Naive B cell (primary cell): ENCODE results near the gene EIF3F. TPM values are rescaled to one million over a fixed set of nuclear protein-coding genes. Genes with fewer than 3 reads are reported as not detected.
"Not testable (repeated sequence)": the region's sequence is repeated elsewhere in the genome, so short reads cannot be mapped to it uniquely, and the experiment has no call there.

Experiments used
- ATAC-seq, 2 donors: fragments of 150-1000 bp; cut with Tn5 transposase; 2 replicates each; pipeline ENCODE4 v1.10.0; 2021; ENCODE audit warnings: low read depth in 2 of 2, mild to moderate bottlenecking in 2 of 2, moderate library complexity in 2 of 2
- DNase-seq: peaks from one replicate; pipeline ENCODE4 v3.0.0; 2022
- H3K27ac Mint-ChIP-seq, 6 donors: one replicate each; pipeline ENCODE4 v1.8.0; 2020 to 2022; ENCODE audit warnings: mild to moderate bottlenecking in 6 of 6, mixed read lengths in 6 of 6, moderate library complexity in 5 of 6, inconsistent platforms in 2 of 6
- H3K27me3 Mint-ChIP-seq, 3 donors: one replicate each; pipeline ENCODE4 v1.8.0; 2021 to 2022; ENCODE audit warnings: mixed read lengths in 3 of 3, mild to moderate bottlenecking in 1 of 3
- H3K36me3 Mint-ChIP-seq, 2 donors: one replicate each; pipeline ENCODE4 v1.8.0; 2020 to 2022; ENCODE audit warnings: mixed read lengths in 2 of 2, inconsistent platforms in 1 of 2, mild to moderate bottlenecking in 1 of 2
- H3K4me1 Mint-ChIP-seq, 3 donors: one replicate each; pipeline ENCODE4 v1.8.0; 2020 to 2022; ENCODE audit warnings: mixed read lengths in 3 of 3, inconsistent platforms in 1 of 3, mild to moderate bottlenecking in 1 of 3, moderate library complexity in 1 of 3
- H3K4me3 Mint-ChIP-seq, 8 donors: one replicate each; pipeline ENCODE4 v1.8.0; 2020 to 2022; ENCODE audit warnings: mild to moderate bottlenecking in 8 of 8, mixed read lengths in 8 of 8, moderate library complexity in 8 of 8, inconsistent platforms in 2 of 8
- H3K9me3 Mint-ChIP-seq, 7 donors: one replicate each; pipeline ENCODE4 v1.8.0; 2020 to 2022; ENCODE audit warnings: mixed read lengths in 7 of 7, mild to moderate bottlenecking in 5 of 7, inconsistent platforms in 2 of 7, moderate library complexity in 1 of 7
- polyA plus RNA-seq, 6 donors: library from polyadenylated mRNA; unstranded; fragments of 300-500 nt; fragmentation: Illumina TruSeq; gene quantifications; one replicate each; pipeline ENCODE4 v1.2.3, GENCODE V29; 2021; ENCODE audit warnings: low read depth in 6 of 6

Gene EIF3F
- polyA plus RNA-seq, 6 donors from 2014 or later: 384 to 508 (median 420) TPM

DNA sequence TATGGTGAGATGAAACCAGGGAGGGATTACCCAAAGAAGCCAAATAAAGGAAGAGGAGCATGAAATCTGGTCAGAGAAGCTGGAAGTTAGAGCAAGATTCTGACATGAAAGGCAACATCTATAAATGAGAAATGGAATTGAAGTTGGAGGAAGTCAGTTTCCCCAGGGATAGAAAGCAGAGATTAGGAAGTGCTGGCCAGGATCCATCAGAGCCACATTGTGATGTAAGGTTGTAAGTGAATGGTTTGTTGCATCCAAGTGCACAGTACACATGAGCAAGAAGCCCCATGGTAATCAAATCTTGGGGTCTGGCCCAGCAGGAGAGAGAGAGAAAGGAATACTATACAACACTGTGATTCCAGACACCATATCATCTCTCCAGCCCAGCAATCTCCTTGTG is 15.3 kb upstream of the EIF3F start:
- Mint-ChIP-seq H3K9me3 (peaks cover 0 to 5% (median 0%) of the 10 kb centered on the region in 7 donors), H3K36me3 (no peaks in the 10 kb centered on the region), H3K4me3 (no peak overlapping the region), H3K4me1 (no peaks in the 10 kb centered on the region), H3K27me3 (peaks cover 32 to 57% (median 52%) of the 10 kb centered on the region in 3 donors), H3K27ac (no peak overlapping the region)
- no peak for ATAC-seq
- no peak for DNase-seq

DNA sequence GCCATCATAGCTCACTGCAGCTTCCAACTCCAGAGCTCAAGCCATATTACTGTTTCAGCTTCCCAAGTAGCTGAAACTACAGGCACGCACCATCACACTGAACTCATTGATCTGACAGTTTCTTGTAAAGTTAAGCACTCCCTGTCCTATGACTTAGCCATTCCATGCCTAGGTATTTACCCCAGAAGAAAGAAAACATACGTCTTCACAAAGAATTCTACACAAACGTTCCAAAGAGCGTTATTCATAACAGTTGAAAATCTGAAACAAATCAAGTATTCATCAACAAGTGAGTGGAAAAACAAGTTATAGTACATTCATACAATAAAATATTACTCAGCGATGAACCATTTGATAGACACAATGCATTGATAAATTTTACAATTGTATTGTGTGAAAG is 14.1 kb upstream of the EIF3F start:
- Mint-ChIP-seq H3K4me3 (no peak overlapping the region), H3K9me3 (peaks cover 0 to 5% (median 0%) of the 10 kb centered on the region in 7 donors), H3K27me3 (peaks cover 21 to 46% (median 41%) of the 10 kb centered on the region in 3 donors), H3K36me3 (no peaks in the 10 kb centered on the region), H3K27ac (no peak overlapping the region), H3K4me1 (no peaks in the 10 kb centered on the region)
- no peak for DNase-seq
- no peak for ATAC-seq

DNA sequence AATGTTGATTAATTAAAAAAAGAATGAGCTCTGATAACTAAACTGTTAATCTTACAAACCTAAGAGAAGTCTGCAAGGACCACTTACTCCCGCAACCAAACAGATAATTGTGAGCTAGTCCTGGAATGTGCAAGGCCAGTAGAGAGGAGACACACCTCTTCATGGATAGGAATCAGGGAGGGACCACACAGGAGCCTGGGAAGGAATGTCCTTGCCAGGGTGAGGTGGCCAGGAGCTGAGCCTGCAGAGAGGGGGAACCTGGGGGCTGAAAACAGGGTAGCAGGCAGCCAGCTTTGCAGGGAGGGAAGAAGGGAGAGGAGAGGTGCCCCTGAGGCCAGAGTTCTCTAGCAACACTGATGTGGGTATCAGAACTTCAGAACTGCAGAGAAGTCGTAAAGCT is 12.5 kb upstream of the EIF3F start:
- peaks cover 0 to 5% (median 0%) of the 10 kb centered on the region in 7 donors for H3K9me3 Mint-ChIP-seq
- no peak overlapping the region for H3K4me3 Mint-ChIP-seq
- no peak overlapping the region for H3K27ac Mint-ChIP-seq
- no peaks in the 10 kb centered on the region for H3K36me3 Mint-ChIP-seq
- no peaks in the 10 kb centered on the region for H3K4me1 Mint-ChIP-seq
- no peak for DNase-seq
- no peak for ATAC-seq
- H3K27me3 Mint-ChIP-seq: peaks cover 18 to 35% (median 30%) of the 10 kb centered on the region in 3 donors

DNA sequence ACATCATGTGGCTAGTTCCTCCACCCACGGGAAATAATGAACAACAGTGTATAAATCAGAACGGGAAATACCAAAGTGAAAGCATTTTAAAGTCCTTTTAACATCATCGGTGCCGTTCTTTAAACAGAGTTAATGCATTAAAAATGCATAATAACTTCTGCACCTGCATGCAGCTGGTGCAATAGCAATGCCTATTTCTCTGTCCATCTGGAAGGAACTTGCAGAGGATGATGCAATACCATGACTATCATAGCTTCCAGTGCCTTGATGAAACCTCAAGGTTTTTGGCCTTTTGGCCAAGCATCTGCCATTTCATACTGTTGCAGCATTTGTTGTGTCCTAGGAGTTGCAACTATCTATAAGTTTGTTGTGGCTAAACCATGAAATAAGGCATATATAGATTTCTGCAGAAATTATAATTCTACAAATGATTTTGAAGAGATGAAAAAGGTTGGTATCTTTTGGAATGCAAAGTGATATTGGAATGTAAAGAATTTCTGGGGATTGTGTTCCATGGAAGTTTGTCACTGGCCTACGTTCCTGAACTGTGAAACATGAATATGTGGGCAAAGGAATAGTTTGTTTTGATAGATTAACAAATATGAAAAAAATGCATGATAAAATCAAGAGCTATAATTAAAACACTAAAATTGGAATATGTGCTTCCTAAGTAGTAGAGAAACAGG is 9.8 kb upstream of the EIF3F start:
- ATAC-seq (no peak), DNase-seq (no peak)
- Mint-ChIP-seq H3K27me3 (peaks cover 7 to 25% (median 22%) of the 10 kb centered on the region in 3 donors), H3K4me3 (no peak overlapping the region), H3K27ac (peak overlapping the region in 1 of 6 donors; percentile 31), H3K4me1 (no peaks in the 10 kb centered on the region), H3K9me3 (peaks cover 0 to 5% (median 0%) of the 10 kb centered on the region in 7 donors), H3K36me3 (no peaks in the 10 kb centered on the region)

- H3K27me3 Mint-ChIP-seq: no peaks in the 10 kb centered on the region
- H3K27ac Mint-ChIP-seq: peak overlapping the region in 1 of 6 donors; percentile 28
- H3K9me3 Mint-ChIP-seq: no peaks in the 10 kb centered on the region
- H3K4me1 Mint-ChIP-seq: peaks cover 6 to 9% (median 7%) of the 10 kb centered on the region in 3 donors
- DNase-seq: no peak
- H3K4me3 Mint-ChIP-seq: no peak overlapping the region
- H3K36me3 Mint-ChIP-seq: no peaks in the 10 kb centered on the region
- no peak for ATAC-seq
Observed at GRCh38 chr11:7981619-7982157, 5.4 kb upstream of the EIF3F start.

GRCh38 chr11:7982582-7983119 is 4.5 kb upstream of the EIF3F start:
- DNase-seq: no peak
- Mint-ChIP-seq H3K4me3 (no peak overlapping the region), H3K4me1 (peaks cover 12 to 15% (median 13%) of the 10 kb centered on the region in 3 donors), H3K27me3 (no peaks in the 10 kb centered on the region), H3K9me3 (no peaks in the 10 kb centered on the region), H3K27ac (no peak overlapping the region), H3K36me3 (no peaks in the 10 kb centered on the region)
- ATAC-seq: no peak

DNA sequence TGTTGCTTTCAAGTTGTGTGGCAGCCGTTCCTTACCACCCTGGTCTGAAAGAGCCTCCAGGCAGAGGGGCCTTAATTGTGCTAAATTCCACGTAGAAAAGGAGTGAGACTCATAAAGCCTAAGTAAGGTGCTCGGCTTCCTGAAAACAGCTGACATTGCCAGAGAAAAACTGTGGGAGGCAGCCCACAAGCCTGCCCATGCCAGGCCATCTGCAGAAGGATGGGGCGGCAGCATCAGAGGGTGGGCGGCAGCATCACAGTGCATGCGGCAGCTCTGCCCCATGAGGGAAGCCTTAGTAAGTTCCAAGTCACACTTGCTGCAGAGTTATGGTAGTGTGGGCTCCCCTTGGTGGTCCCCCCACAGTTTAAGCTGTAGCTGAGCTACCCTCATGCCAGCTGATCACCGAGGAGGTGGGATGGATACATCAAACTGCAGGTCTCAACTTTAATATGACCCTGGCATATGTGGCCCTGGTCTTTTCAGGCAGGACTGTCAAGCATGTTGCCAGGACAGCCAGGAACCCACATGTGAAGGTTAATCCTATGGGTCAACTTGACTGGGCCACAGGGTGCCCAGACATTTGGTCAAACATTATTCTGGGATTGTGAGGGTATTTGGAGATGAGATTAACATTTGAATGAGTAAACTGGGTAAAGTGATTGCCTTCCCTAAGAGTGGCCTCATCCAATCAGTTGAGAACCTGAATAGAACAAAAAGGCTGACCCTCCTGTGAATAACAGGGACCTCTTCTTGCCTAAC is 3.1 kb upstream of the EIF3F start:
- DNase-seq: no peak
- H3K36me3 Mint-ChIP-seq: peaks cover 0 to 3% of the 10 kb centered on the region in 2 donors
- peaks cover 19 to 28% (median 20%) of the 10 kb centered on the region in 3 donors for H3K4me1 Mint-ChIP-seq
- H3K27ac Mint-ChIP-seq: no peak overlapping the region
- peak overlapping the region in 1 of 8 donors; percentile 39 for H3K4me3 Mint-ChIP-seq
- no peaks in the 10 kb centered on the region for H3K9me3 Mint-ChIP-seq
- ATAC-seq: no peak
- no peaks in the 10 kb centered on the region for H3K27me3 Mint-ChIP-seq

- peak; percentile 7 to 14 for ATAC-seq
- not testable (repeated sequence) for H3K36me3 Mint-ChIP-seq, H3K27me3 Mint-ChIP-seq, H3K9me3 Mint-ChIP-seq, DNase-seq
- Mint-ChIP-seq H3K4me3 (peak overlapping the region; percentile 82 to 95 (median 92)), H3K27ac (peak overlapping the region in 5 of 6 donors; percentile 87 to 99 (median 96)), H3K4me1 (peaks cover 37 to 41% (median 38%) of the 10 kb centered on the region in 3 donors)
Observed at GRCh38 chr11:7987560-7987883, 385 bp downstream of the EIF3F start.

- peaks cover 10 to 24% (median 10%) of the 10 kb centered on the region in 3 donors for H3K4me1 Mint-ChIP-seq
- ATAC-seq (no peak), DNase-seq (no peak)
- peak overlapping the region in 3 of 6 donors; percentile 51 to 81 (median 56) for H3K27ac Mint-ChIP-seq
- H3K9me3 Mint-ChIP-seq: no peaks in the 10 kb centered on the region
- H3K36me3 Mint-ChIP-seq: peaks cover 42% of the 10 kb centered on the region in 2 donors
- no peaks in the 10 kb centered on the region for H3K27me3 Mint-ChIP-seq
- H3K4me3 Mint-ChIP-seq: no peak overlapping the region
Observed at GRCh38 chr11:7994581-7995278, 7.6 kb downstream of the EIF3F start.

- DNase-seq (no peak), ATAC-seq (no peak)
- H3K9me3 Mint-ChIP-seq: no peaks in the 10 kb centered on the region
- H3K27ac Mint-ChIP-seq: peak overlapping the region in 3 of 6 donors; percentile 10 to 36 (median 32)
- H3K4me3 Mint-ChIP-seq: no peak overlapping the region
- H3K36me3 Mint-ChIP-seq: peaks cover 24 to 27% of the 10 kb centered on the region in 2 donors
- peaks cover 0 to 6% (median 0%) of the 10 kb centered on the region in 3 donors for H3K4me1 Mint-ChIP-seq
- no peaks in the 10 kb centered on the region for H3K27me3 Mint-ChIP-seq
Observed at GRCh38 chr11:7999795-8000194, 12.7 kb downstream of the EIF3F start.

DNA sequence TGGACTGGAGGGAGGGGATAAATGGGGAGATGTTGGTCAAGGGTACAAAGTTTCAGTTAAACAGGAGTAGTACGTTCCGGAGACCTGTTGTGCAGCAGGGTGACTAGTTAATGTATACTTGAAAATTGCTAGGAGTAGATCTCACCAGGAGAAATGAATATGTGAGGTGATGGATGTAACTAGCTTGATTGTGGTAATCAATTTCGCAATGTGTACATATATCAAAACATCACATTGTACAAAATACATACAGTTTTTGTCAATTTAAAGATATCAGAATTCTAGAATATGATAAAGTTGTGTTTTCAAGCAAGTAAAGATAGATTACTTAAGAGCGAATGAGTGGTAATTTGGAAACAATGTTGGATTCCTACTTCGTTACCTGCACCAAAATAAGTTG is 13.3 kb downstream of the EIF3F start:
- peaks cover 0 to 4% (median 0%) of the 10 kb centered on the region in 3 donors for H3K4me1 Mint-ChIP-seq
- H3K4me3 Mint-ChIP-seq: no peak overlapping the region
- DNase-seq (no peak), ATAC-seq (no peak)
- no peaks in the 10 kb centered on the region for H3K9me3 Mint-ChIP-seq
- peaks cover 21 to 22% of the 10 kb centered on the region in 2 donors for H3K36me3 Mint-ChIP-seq
- H3K27ac Mint-ChIP-seq: peak overlapping the region in 3 of 6 donors; percentile 18 to 36 (median 25)
- no peaks in the 10 kb centered on the region for H3K27me3 Mint-ChIP-seq

GRCh38 chr11:8002676-8003075 is 15.5 kb downstream of the EIF3F start:
- Mint-ChIP-seq H3K27ac (peak overlapping the region in 4 of 6 donors; percentile 11 to 80 (median 44)), H3K27me3 (no peaks in the 10 kb centered on the region), H3K9me3 (no peaks in the 10 kb centered on the region), H3K4me1 (peaks cover 0 to 3% (median 0%) of the 10 kb centered on the region in 3 donors), H3K4me3 (no peak overlapping the region), H3K36me3 (peaks cover 0 to 4% of the 10 kb centered on the region in 2 donors)
- ATAC-seq (no peak), DNase-seq (no peak)

DNA sequence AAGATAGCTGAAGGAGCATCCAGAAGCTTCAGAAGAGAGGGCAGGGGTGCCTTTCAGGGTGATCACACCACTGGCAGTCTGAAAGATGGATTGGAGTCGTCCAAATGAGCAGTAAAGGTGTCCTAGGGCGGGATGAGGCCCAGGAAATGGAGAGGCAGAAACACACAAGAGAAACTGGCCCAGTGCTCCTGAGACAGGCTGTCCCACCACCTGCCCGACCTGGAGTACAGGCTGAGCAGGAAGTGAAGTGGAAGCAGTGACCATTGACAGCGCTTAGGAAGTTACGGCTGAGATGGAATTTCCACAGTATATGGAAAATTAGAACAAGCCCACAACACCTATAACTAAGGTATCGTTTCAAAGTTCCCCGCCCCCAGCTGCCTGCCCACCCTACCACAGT is 16.1 kb downstream of the EIF3F start:
- ATAC-seq (no peak), DNase-seq (no peak)
- H3K36me3 Mint-ChIP-seq: peaks cover 0 to 2% of the 10 kb centered on the region in 2 donors
- no peaks in the 10 kb centered on the region for H3K9me3 Mint-ChIP-seq
- no peak overlapping the region for H3K4me3 Mint-ChIP-seq
- peak overlapping the region in 1 of 6 donors; percentile 80 for H3K27ac Mint-ChIP-seq
- peaks cover 0 to 3% (median 0%) of the 10 kb centered on the region in 3 donors for H3K4me1 Mint-ChIP-seq
- H3K27me3 Mint-ChIP-seq: peaks cover 0 to 3% (median 0%) of the 10 kb centered on the region in 3 donors
